ENCODE data around the gene ABCF1.

ABCF1 gene

GRCh38 chr6:30612687-30613248 lies 41.5 kb downstream of the ABCF1 start:
- H3K4me3 ChIP-seq (ENCODE audit: low read length), result no peak overlapping the region
- no peak for TF ChIP-seq CTCF (IDR thresholded peaks at IDR 0.05; ENCODE audit: insufficient read depth, low read depth, low read length, missing control alignments)
- no peak for DNase-seq (ENCODE audit: low read depth)

- TF ChIP-seq CTCF (IDR thresholded peaks at IDR 0.05; ENCODE audit: insufficient read depth, low read depth, low read length, missing control alignments), result no peak
- no peak overlapping the region for H3K4me3 ChIP-seq (ENCODE audit: low read length)
- DNase-seq (ENCODE audit: low read depth), result peak; percentile 58
Observed at GRCh38 chr6:30613251-30614043, 42.2 kb downstream of the ABCF1 start.

- H3K4me3 ChIP-seq (ENCODE audit: low read length), result peak overlapping the region; percentile 96
- TF ChIP-seq CTCF (IDR thresholded peaks at IDR 0.05; ENCODE audit: insufficient read depth, low read depth, low read length, missing control alignments), result no peak
- no peak for DNase-seq (ENCODE audit: low read depth)
Observed at GRCh38 chr6:30614044-30614842, 43.0 kb downstream of the ABCF1 start.

GRCh38 chr6:30614843-30615218 lies 43.6 kb downstream of the ABCF1 start:
- peak overlapping the region; percentile 96 for H3K4me3 ChIP-seq (ENCODE audit: low read length)
- TF ChIP-seq CTCF (IDR thresholded peaks at IDR 0.05; ENCODE audit: insufficient read depth, low read depth, low read length, missing control alignments), result no peak
- DNase-seq (ENCODE audit: low read depth), result peak; percentile 97

- no peak for TF ChIP-seq CTCF (IDR thresholded peaks at IDR 0.05; ENCODE audit: insufficient read depth, low read depth, low read length, missing control alignments)
- peak overlapping the region; percentile 96 for H3K4me3 ChIP-seq (ENCODE audit: low read length)
- peak; percentile 67 for DNase-seq (ENCODE audit: low read depth)
Observed at GRCh38 chr6:30615219-30615957, 44.1 kb downstream of the ABCF1 start.

- DNase-seq (ENCODE audit: low read depth), result no peak
- H3K4me3 ChIP-seq (ENCODE audit: low read length), result peak overlapping the region; percentile 96
- TF ChIP-seq CTCF (IDR thresholded peaks at IDR 0.05; ENCODE audit: insufficient read depth, low read depth, low read length, missing control alignments), result no peak
Observed at GRCh38 chr6:30615958-30616810, 44.9 kb downstream of the ABCF1 start.

Measured in epithelial cell of esophagus (primary cell).